ENCODE measurements around the gene UGT1A8. TPM values are rescaled to one million over a fixed set of nuclear protein-coding genes. Genes with fewer than 3 reads are reported as not detected.

Gene UGT1A8
- total RNA-seq, 2 donors from 2014 or later = not detected

GRCh38 chr2:233663911-233664310 lies 46.5 kb downstream of the UGT1A8 start:
- no peak for DNase-seq
- peaks cover 12% of the 10 kb centered on the region for H3K27me3 Mint-ChIP-seq (ENCODE audit: insufficient read depth)
- H3K9me3 Mint-ChIP-seq = peaks cover 7% of the 10 kb centered on the region
- Histone ChIP-seq H3K9me3 (ENCODE audit: control insufficient read depth, low read length) (no peaks in the 10 kb centered on the region), H3K4me3 (ENCODE audit: low read length) (no peak overlapping the region), H3K36me3 (ENCODE audit: control insufficient read depth, insufficient read depth, low read length) (no peaks in the 10 kb centered on the region), H3K27me3 (ENCODE audit: control insufficient read depth, insufficient read depth, low read length, poor library complexity, severe bottlenecking) (peaks cover 14% of the 10 kb centered on the region), H3K4me1 (ENCODE audit: control insufficient read depth, insufficient read depth, low read length) (no peaks in the 10 kb centered on the region), H3K27ac (ENCODE audit: low read depth, low read length) (no peak overlapping the region), H3K9ac (ENCODE audit: extremely low read depth, low read length, poor library complexity, severe bottlenecking) (no peak overlapping the region)
- no peaks in the 10 kb centered on the region for H3K4me1 Mint-ChIP-seq
- no peak overlapping the region for H3K27ac Mint-ChIP-seq
- H3K36me3 Mint-ChIP-seq (ENCODE audit: low read depth) = no peaks in the 10 kb centered on the region
- H3K4me3 Mint-ChIP-seq = no peak overlapping the region
- TF ChIP-seq CTCF (conservative IDR thresholded peaks at IDR 0.05) = no peak
- WGBS, 2 experiments (ENCODE audit: insufficient coverage in 1 of 2, insufficient read length in 1 of 2) = 61 to 100% methylated on average over 1 of the region's 1 CpG

GRCh38 chr2:233668605-233669260 lies 51.3 kb downstream of the UGT1A8 start:
- no peaks in the 10 kb centered on the region for H3K4me1 Mint-ChIP-seq
- no peaks in the 10 kb centered on the region for H3K4me1 ChIP-seq (ENCODE audit: control insufficient read depth, insufficient read depth, low read length)

GRCh38 chr2:233671290-233672161 lies 54.1 kb downstream of the UGT1A8 start, which contains the start of gene UGT1A9:
UGT1A9 (plus strand) TSS chr2:233671898; CDS start chr2:233671935, 37 bp downstream.
- Mint-ChIP-seq H3K27me3 (ENCODE audit: insufficient read depth) (peaks cover 10% of the 10 kb centered on the region), H3K36me3 (ENCODE audit: low read depth) (no peaks in the 10 kb centered on the region), H3K9me3 (no peaks in the 10 kb centered on the region), H3K27ac (no peak within 1 kb of the TSS), H3K4me3 (no peak within 1 kb of the TSS), H3K4me1 (no peaks in the 10 kb centered on the region)
- H3K36me3 ChIP-seq (ENCODE audit: control insufficient read depth, insufficient read depth, low read length) = no peaks in the 10 kb centered on the region
- DNase-seq = no peak
- TF ChIP-seq CTCF (conservative IDR thresholded peaks at IDR 0.05) = no peak
- no peaks in the 10 kb centered on the region for H3K27me3 ChIP-seq (ENCODE audit: control insufficient read depth, insufficient read depth, low read length, poor library complexity, severe bottlenecking)
- H3K9me3 ChIP-seq (ENCODE audit: control insufficient read depth, low read length) = no peaks in the 10 kb centered on the region
- no peak within 1 kb of the TSS for H3K4me3 ChIP-seq (ENCODE audit: low read length)
- H3K9ac ChIP-seq (ENCODE audit: extremely low read depth, low read length, poor library complexity, severe bottlenecking) = no peak within 1 kb of the TSS
- H3K27ac ChIP-seq (ENCODE audit: low read depth, low read length) = no peak within 1 kb of the TSS
- H3K4me1 ChIP-seq (ENCODE audit: control insufficient read depth, insufficient read depth, low read length) = no peaks in the 10 kb centered on the region
- WGBS, 2 experiments (ENCODE audit: insufficient coverage in 1 of 2, insufficient read length in 1 of 2) = 82 to 87% methylated on average over 2 to 5 of the region's 5 CpGs

More at GRCh38 chr2:233668605-233669260, 51.3 kb downstream of the UGT1A8 start:
- Mint-ChIP-seq H3K27me3 (ENCODE audit: insufficient read depth) (peaks cover 12% of the 10 kb centered on the region), H3K9me3 (peaks cover 4% of the 10 kb centered on the region), H3K4me3 (no peak overlapping the region), H3K36me3 (ENCODE audit: low read depth) (no peaks in the 10 kb centered on the region), H3K27ac (no peak overlapping the region)
- TF ChIP-seq CTCF (conservative IDR thresholded peaks at IDR 0.05) = no peak
- no peaks in the 10 kb centered on the region for H3K36me3 ChIP-seq (ENCODE audit: control insufficient read depth, insufficient read depth, low read length)
- 92 to 100% methylated on average over 1 to 4 of the region's 4 CpGs for WGBS, 2 experiments (ENCODE audit: insufficient coverage in 1 of 2, insufficient read length in 1 of 2)
- H3K27me3 ChIP-seq (ENCODE audit: control insufficient read depth, insufficient read depth, low read length, poor library complexity, severe bottlenecking) = no peaks in the 10 kb centered on the region
- H3K9ac ChIP-seq (ENCODE audit: extremely low read depth, low read length, poor library complexity, severe bottlenecking) = no peak overlapping the region
- no peaks in the 10 kb centered on the region for H3K9me3 ChIP-seq (ENCODE audit: control insufficient read depth, low read length)
- DNase-seq = no peak
- no peak overlapping the region for H3K4me3 ChIP-seq (ENCODE audit: low read length)
- no peak overlapping the region for H3K27ac ChIP-seq (ENCODE audit: low read depth, low read length)
